Fibroblast of the aortic adventitia (primary cell): ENCODE results near the gene REC8. TPM values are rescaled to one million over a fixed set of nuclear protein-coding genes. Genes with fewer than 3 reads are reported as not detected.

ENCODE experiments used
- DNase-seq: peaks from one replicate; pipeline ENCODE4 v3.0.0-alpha.2; 2010; ENCODE audit warnings: low read depth
- H3K4me3 ChIP-seq: 2 replicates; pipeline ENCODE4 v1.5.1; 2011; ENCODE audit warnings: low read depth, mild to moderate bottlenecking, control low read depth, low read length, moderate library complexity
- total RNA-seq: library from RNA; depleted of rRNA; stranded (reverse); fragments of >200 nt; gene quantifications from 2 replicates; pipeline ENCODE4 v1.2.3, GENCODE V29; 2012; ENCODE audit warnings: low replicate concordance
- TF ChIP-seq, protein P1 (sequence below): IDR thresholded peaks from 2 replicates; pipeline ENCODE4 v1.5.1; 2011; ENCODE audit warnings: mild to moderate bottlenecking, low read length, control low read depth, inconsistent platforms; ENCODE audit not compliant: insufficient read depth

The REC8 gene
- total RNA-seq, 1 donor = 1.9 TPM

DNA sequence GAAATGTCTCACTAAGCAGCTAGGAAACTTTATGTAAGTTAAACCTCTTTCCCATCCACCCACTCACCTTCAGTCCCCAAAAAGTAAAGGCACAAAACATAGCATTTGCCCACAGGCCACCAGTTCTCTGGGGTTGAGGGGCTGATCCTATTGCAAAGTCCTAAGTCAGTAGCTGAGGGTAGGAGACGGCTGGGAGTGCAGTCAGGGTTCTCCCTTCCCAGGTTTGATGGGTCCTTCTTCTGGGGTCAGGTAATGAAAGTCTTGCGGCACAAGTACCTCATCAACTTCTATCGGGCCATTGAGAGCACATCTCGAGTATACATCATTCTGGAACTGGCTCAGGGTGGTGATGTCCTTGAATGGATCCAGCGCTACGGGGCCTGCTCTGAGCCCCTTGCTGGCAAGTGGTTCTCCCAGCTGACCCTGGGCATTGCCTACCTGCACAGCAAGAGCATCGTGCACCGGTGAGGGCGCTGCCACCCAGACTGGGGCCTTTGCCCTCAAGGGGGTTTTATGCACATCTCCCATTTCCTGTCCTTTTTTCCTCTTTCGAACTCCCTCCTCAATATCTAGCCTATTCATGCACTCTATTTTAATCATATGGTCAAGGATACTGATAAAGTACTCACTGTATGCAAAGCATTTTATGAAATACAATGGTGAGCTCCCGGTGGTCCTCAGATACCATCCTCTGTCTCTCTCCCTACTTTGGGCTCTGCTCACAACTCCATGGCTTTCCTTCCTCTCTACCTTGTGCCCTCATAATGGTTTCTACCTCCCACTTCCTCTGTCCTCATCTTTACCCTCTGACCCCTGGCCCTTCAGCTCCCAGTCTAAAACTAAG is 34.6 kb downstream of the REC8 start:
- DNase-seq = no peak
- TF ChIP-seq, protein P1, sequence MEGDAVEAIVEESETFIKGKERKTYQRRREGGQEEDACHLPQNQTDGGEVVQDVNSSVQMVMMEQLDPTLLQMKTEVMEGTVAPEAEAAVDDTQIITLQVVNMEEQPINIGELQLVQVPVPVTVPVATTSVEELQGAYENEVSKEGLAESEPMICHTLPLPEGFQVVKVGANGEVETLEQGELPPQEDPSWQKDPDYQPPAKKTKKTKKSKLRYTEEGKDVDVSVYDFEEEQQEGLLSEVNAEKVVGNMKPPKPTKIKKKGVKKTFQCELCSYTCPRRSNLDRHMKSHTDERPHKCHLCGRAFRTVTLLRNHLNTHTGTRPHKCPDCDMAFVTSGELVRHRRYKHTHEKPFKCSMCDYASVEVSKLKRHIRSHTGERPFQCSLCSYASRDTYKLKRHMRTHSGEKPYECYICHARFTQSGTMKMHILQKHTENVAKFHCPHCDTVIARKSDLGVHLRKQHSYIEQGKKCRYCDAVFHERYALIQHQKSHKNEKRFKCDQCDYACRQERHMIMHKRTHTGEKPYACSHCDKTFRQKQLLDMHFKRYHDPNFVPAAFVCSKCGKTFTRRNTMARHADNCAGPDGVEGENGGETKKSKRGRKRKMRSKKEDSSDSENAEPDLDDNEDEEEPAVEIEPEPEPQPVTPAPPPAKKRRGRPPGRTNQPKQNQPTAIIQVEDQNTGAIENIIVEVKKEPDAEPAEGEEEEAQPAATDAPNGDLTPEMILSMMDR = no peak
- no peak overlapping the region for H3K4me3 ChIP-seq

- no peak for DNase-seq
- TF ChIP-seq, protein P1 = no peak
- H3K4me3 ChIP-seq = no peak overlapping the region
Observed at GRCh38 chr14:24207104-24207551, 35.2 kb downstream of the REC8 start.

DNA sequence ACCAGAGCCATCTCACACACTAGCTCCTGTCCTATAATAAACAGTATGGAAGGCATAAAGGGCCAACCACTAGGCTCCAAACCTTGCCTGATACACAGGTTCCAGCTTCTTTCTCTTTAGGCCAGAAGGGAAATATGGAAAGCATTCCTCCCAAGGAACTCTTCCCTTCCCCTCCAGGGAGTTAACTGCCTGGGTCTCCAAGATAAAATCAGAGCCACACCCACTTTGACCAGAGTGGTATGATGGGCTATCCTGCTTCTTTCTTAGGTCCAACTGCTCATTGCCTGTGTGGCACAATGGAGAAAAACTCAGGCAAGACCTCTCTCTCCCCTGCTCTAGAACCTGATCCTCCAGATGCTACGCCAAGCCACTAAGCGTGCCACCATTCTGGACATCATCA is 35.7 kb downstream of the REC8 start:
- no peak for DNase-seq
- TF ChIP-seq, protein P1 = no peak
- no peak overlapping the region for H3K4me3 ChIP-seq

DNA sequence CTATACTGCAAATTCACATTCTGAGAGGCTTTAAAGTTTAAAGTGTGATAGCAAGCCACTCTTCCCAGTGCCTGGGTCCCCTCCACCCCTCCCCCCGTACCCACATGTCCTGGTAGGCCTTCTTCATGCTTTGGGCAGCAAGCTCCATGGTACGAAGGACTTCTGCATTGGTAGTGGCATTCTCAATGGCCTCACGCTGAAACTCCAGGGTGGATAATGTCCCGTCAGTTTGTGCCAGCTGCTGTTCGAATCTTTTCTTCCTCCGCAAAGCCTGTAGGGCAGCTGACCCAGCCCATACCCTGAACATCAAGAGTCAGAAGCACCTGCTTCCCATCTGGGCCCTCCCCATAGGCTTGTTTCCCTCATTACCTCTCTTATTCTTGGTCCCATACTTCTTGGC is 39.4 kb downstream of the REC8 start:
- no peak overlapping the region for H3K4me3 ChIP-seq
- TF ChIP-seq, protein P1 = no peak
- DNase-seq = no peak

DNA sequence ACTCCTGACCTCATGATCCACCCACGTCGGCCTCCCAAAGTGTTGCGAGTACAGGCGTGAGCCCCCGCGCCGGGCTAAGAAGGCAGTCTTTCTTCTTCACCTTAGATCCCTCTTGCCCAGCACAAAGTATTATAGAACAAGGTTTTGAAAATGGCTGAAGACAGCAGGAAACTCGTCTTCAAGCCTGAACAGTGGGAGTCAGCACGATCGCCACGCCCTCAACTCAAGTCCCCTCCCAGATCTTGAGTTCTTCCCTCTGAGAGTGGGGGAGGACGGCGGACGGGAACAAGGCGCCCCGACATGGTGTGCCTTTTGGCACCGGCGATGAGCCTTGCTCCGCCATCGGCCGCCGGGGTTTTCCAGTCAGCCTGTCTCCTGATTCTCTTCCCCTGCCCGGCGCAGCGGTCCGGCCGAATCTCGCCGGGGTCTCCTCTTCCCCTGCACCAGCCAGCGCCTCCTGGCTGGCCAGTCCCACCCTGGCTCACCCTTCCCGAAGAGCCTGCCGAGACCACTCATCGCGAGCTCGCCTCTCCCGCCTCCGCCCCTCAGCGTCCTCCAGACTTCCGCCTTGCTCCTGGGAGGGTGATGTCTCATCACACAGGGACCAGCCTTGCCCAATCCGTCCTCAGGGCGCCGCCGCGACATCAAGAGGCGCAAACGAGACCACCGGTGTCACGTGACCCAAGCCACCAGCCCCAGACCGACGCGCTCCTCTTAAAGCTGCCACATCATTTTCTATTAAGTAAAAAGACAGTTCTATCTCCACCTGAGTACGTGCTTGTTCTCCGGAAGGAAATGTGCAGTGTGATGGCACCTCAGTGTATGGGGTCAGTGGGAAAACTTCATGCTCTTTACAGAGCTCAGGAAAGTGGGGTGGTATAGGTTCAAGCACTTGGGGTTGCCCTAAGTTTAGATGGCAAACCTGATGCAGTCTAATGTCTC is 41.3 kb downstream of the REC8 start, which contains the start of gene CHMP4A:
Gene CHMP4A, minus strand, starts transcription at position 565 of the 942 bp plus-strand sequence. Its CDS starts 49 bp downstream, at position 516.
- DNase-seq = peak; percentile 97
- TF ChIP-seq, protein P1 = peak; percentile 42
- H3K4me3 ChIP-seq = peak within 1 kb of the TSS; percentile 71

DNA sequence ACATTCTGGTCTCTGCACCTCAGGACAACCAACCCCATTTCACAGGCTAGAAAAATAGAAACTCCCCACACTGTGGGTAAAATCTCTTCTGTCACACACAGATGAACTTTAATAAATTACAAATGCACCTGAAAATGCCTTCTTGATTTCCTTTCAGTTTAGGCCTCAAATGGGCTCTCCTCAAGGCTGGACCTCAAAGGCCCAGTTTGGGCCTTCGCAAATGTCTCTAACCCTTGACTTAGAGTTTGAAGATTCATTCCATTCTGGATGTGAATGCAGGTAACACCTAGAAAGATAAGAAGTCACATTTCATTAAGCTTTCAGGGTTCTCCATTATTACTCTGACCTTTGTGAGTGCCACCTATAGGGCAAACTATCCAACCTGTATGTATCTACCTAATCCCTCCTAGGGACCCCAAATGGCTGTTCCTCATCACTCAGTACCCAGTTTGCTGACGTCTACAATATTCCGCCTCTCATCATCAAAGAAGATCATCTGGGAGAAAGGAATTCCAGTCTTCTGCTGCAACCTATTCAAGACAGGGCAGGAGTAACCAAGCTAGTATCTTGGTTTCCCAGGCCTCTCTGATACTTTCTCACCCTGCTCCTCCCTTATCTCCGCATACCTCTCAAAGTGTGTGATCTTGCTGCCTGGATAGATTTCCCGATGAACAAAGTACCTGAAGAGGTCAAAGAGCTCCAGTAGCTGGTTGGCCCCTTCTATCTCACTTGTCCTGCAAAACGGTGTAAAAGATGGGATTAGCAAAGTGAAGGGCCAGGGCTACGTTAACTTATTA is 42.2 kb downstream of the REC8 start:
- H3K4me3 ChIP-seq = peak overlapping the region; percentile 71
- no peak for DNase-seq
- TF ChIP-seq, protein P1 = no peak
